Vagina (tissue), 2 donors: ENCODE data around the gene EYS.

ENCODE experiments used
- POLR2A ChIP-seq, 2 donors: fragments of 450-650 bp; IDR thresholded peaks; one replicate each; pipeline ENCODE4 v1.6.1; 2017; ENCODE audit warnings: antibody characterized with exemption in 2 of 2, mild to moderate bottlenecking in 2 of 2, moderate library complexity in 2 of 2
- POLR2AphosphoS5 ChIP-seq, 2 donors: sonication (generic); formaldehyde crosslinking; IDR thresholded peaks; one replicate each; pipeline ENCODE4 v1.9.0; 2017; ENCODE audit warnings: antibody characterized with exemption in 2 of 2, mild to moderate bottlenecking in 2 of 2, low read depth in 1 of 2; ENCODE audit not compliant: insufficient read depth in 1 of 2
- TF ChIP-seq, protein P1 (sequence below), 3 experiments: fragments of 450-650 bp in 2 of 3; fragments of 200-600 bp in 1 of 3; sonication (generic) in 1 of 3; IDR thresholded peaks; one replicate each; pipeline ENCODE4 v1.5.1; 2017 to 2019; ENCODE audit warnings: antibody characterized with exemption in 3 of 3, mild to moderate bottlenecking in 2 of 3, moderate library complexity in 2 of 3

DNA sequence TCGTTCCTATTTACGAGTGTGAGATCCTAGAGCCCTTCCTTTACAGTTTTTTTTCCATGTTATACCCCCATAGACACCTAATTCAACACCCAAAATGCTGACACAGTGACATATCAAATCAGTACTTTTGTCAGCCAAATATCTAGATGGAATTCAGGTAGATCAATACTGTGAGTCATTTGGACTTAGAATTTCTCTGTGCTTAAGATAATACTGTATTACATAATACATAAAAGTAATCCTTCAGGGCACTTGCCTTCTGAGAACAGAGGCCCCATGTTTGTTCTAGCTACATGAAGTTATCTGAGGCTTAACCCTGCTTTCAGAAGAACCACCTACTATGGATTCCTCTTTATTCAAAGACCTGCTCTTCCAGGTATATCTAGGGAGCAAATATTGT is 1448.3 kb downstream of the EYS start:
- TF ChIP-seq POLR2AphosphoS5 (IDR thresholded peaks at IDR 0.05; ENCODE audit: insufficient read depth in 1 of 2, low read depth in 1 of 2), result no peak
- TF ChIP-seq, protein P1, sequence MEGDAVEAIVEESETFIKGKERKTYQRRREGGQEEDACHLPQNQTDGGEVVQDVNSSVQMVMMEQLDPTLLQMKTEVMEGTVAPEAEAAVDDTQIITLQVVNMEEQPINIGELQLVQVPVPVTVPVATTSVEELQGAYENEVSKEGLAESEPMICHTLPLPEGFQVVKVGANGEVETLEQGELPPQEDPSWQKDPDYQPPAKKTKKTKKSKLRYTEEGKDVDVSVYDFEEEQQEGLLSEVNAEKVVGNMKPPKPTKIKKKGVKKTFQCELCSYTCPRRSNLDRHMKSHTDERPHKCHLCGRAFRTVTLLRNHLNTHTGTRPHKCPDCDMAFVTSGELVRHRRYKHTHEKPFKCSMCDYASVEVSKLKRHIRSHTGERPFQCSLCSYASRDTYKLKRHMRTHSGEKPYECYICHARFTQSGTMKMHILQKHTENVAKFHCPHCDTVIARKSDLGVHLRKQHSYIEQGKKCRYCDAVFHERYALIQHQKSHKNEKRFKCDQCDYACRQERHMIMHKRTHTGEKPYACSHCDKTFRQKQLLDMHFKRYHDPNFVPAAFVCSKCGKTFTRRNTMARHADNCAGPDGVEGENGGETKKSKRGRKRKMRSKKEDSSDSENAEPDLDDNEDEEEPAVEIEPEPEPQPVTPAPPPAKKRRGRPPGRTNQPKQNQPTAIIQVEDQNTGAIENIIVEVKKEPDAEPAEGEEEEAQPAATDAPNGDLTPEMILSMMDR (IDR thresholded peaks at IDR 0.05), result no peak
- TF ChIP-seq POLR2A (IDR thresholded peaks at IDR 0.05), result no peak
